Measurements from ENCODE around the gene TBX19.

- TF ChIP-seq BHLHE40 (IDR thresholded peaks at IDR 0.05; ENCODE audit: borderline replicate concordance) (no peak), NFRKB (IDR thresholded peaks at IDR 0.05) (no peak), FOXM1 (IDR thresholded peaks at IDR 0.05; ENCODE audit: borderline replicate concordance) (no peak), SUZ12 (IDR thresholded peaks at IDR 0.05) (no peak), FOXA1 (IDR thresholded peaks at IDR 0.05) (no peak)
These were observed 43.7 kb upstream of the TBX19 start for GRCh38 chr1:168236836-168237611.

Measured in HEK293T (cell line).